GM15510 (cell line): ENCODE measurements around the gene CCR2.

Experiments
- POLR2A ChIP-seq: IDR thresholded peaks from 3 replicates; pipeline ENCODE4 v1.6.1; 2011; ENCODE audit warnings: borderline replicate concordance; ENCODE audit not compliant: insufficient read length; ENCODE audit errors: extremely low read depth

The CCR2 gene

GRCh38 chr3:46383951-46384330 is 30.0 kb downstream of the CCR2 start:
- no peak for TF ChIP-seq POLR2A

DNA sequence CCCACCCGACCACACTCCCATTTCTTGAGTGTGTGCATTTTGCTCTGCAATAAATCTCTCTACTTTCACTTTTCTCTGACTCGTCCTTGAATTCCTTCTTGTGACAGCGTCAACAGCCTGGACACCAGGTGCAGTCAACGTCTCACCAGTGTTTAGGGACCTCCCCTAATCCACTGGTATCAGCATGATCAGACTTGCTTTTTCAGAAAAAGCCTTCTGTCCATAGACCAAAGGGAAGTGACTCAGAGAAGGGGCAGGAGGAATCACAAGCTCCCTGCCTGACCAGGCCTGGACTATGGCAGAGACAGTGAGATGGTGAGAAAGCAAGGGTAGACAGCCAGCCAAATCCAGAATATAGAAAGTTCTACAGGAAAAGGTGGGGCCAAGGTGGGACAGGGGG is 32.3 kb downstream of the CCR2 start:
- no peak for TF ChIP-seq POLR2A

DNA sequence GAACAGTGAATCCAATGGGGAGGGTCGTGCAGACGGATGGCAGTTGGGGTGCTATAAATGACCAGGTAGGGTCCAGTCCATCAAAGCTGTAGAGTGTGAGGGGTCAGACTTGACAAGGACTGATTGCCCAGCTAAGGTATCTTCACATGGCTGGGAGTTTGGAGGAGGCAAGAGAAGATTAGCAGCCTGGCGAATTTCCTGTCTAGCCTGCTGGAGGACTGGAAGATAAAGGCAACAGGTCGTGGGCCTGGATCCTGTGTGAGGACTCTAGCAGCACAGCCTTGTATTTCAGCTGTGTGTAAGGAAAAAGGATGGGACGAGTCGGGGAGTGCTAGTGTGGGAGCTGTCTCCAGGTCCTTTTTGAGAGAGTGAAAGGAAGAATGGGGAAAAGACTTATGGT is 35.4 kb downstream of the CCR2 start:
- TF ChIP-seq POLR2A, result no peak

- no peak for TF ChIP-seq POLR2A
Measured at GRCh38 chr3:46393011-46393410, 39.1 kb downstream of the CCR2 start.

DNA sequence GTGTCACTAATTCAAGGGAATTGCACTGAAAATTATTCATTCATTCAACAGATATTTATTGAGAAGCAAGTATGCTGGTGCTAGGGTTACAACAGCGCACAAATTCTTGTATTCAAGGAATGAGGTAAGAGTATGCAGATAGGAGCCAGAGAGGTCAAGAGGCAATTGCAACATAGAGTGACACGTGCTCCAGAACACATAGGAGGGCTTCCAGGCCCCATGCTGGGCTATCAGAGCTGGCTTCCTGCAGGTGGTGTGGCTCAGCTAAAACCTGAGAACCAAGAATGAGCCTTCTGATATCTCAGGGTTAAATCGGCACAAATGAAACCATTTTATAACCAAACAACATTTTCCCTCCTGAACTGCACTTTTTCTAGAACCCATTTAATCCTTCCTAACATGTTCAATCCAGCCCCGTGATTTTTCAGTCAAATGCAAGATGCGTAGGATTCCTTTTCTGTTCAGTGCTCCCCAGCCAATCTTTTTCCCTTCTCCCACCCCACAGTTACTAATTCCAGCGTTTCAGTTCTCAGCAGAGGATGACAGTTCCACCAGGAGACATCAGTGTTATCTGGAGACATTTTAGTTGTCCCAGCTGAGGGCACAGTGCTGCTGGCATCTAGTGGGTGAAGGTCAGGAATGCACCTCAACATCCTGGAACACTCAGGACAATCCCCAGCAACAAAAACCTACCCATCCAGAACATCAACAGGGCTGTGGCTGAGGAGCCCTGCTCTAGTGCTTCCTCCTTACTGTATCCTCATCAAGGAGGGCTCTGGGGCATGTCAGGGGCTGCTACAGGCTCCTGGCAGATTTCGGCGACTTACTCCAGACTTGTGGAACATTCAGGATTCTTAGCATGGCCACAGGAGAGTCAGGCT is 39.9 kb downstream of the CCR2 start:
- no peak for TF ChIP-seq POLR2A

GRCh38 chr3:46395210-46395661 is 41.3 kb downstream of the CCR2 start:
- no peak for TF ChIP-seq POLR2A

- TF ChIP-seq POLR2A, result no peak
Measured at GRCh38 chr3:46395766-46396530, 42.0 kb downstream of the CCR2 start.

GRCh38 chr3:46397111-46397510 is 43.2 kb downstream of the CCR2 start:
- no peak for TF ChIP-seq POLR2A

DNA sequence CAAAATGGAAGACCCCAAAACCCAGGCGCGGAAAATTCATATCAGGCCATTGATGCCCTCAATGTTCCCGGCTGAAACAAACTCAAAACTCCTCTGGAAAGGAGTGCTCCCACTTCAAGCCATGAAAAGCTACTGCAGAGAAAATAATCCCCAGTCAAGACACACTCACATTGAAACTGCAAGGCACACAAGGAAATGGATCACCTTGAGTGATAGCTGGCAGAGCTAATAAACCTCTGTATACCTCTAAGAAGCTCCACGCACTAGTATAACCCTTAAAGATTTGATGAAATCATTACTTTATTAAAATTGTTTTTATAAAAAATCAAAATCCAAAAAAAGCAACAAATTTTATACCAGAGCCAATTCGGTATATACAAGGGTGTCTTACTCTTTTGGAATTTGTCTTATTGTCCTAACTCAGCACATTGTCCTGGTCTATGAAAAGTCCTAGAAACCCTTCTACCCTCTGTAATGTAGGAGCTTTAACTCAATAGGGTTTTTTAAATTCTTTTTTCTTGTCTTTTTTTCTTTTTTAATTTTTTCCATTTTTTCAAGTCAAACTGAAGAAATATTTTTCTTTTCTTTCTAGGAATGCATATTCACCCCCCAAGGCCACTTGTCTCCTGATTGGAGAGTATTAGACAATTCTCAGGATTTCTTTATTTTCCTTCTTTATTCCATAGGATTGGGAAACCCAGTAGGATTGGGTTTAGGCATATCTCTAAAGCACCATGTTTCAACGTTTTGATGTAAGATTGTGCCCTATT is 44.5 kb downstream of the CCR2 start:
- no peak for TF ChIP-seq POLR2A

- no peak for TF ChIP-seq POLR2A
Measured at GRCh38 chr3:46399098-46399497, 45.2 kb downstream of the CCR2 start.

- TF ChIP-seq POLR2A, result no peak
Measured at GRCh38 chr3:46399557-46399956, 45.6 kb downstream of the CCR2 start.

GRCh38 chr3:46400000-46400734 is 46.3 kb downstream of the CCR2 start:
- TF ChIP-seq POLR2A, result no peak

DNA sequence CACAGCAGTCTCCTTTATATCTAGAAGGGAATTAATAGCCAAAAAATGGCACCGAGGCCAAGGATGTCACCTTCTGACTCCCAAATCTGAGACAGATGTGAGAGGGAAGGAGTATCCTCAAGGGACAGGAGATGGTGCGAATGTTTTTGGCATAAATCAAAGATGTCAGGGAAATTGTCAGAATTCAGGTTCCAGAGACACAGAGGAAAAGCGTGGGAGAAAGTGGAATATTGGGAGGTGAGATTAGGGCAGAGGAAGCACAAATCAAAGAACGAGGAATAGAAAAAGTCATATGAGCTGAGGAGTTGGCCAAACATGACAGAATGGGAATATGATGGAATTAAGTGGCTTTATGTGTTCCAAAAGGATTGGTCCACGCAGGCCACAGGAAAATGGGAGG is 46.9 kb downstream of the CCR2 start:
- no peak for TF ChIP-seq POLR2A

- TF ChIP-seq POLR2A, result no peak
Measured at GRCh38 chr3:46401579-46401978, 47.7 kb downstream of the CCR2 start.
